ENCODE results near the gene MICU1.
"Not testable (repeated sequence)": the region's sequence is repeated elsewhere in the genome, so short reads cannot be mapped to it uniquely, and the experiment has no call there.

Gene MICU1

GRCh38 chr10:72502581-72502980 lies 123.3 kb downstream of the MICU1 start:
- DNase-seq = no peak

- no peak for DNase-seq
Observed at GRCh38 chr10:72499701-72500100, 126.2 kb downstream of the MICU1 start.

GRCh38 chr10:72490951-72491350 lies 134.9 kb downstream of the MICU1 start:
- no peak for DNase-seq

- DNase-seq = no peak
Observed at GRCh38 chr10:72487521-72487920, 138.4 kb downstream of the MICU1 start.

- no peak for DNase-seq
Observed at GRCh38 chr10:72487116-72487515, 138.8 kb downstream of the MICU1 start.

GRCh38 chr10:72485701-72486100 lies 140.2 kb downstream of the MICU1 start:
- DNase-seq = no peak

GRCh38 chr10:72484521-72484920 lies 141.4 kb downstream of the MICU1 start:
- DNase-seq = no peak

- no peak for DNase-seq
Observed at GRCh38 chr10:72483471-72483870, 142.4 kb downstream of the MICU1 start.

GRCh38 chr10:72480861-72481260 lies 145.0 kb downstream of the MICU1 start:
- no peak for DNase-seq

- no peak for DNase-seq
Observed at GRCh38 chr10:72477463-72477862, 148.4 kb downstream of the MICU1 start.

GRCh38 chr10:72472306-72472705 lies 153.6 kb downstream of the MICU1 start:
- DNase-seq = no peak

GRCh38 chr10:72470666-72471065 lies 155.2 kb downstream of the MICU1 start:
- no peak for DNase-seq

GRCh38 chr10:72467064-72467463 lies 158.8 kb downstream of the MICU1 start:
- not testable (repeated sequence) for DNase-seq

- no peak for DNase-seq
Observed at GRCh38 chr10:72466018-72466417, 159.9 kb downstream of the MICU1 start.

- no peak for DNase-seq
Observed at GRCh38 chr10:72464438-72464837, 161.4 kb downstream of the MICU1 start.

- DNase-seq = no peak
Observed at GRCh38 chr10:72462261-72462660, 163.6 kb downstream of the MICU1 start.

GRCh38 chr10:72461085-72461484 lies 164.8 kb downstream of the MICU1 start:
- no peak for DNase-seq

- no peak for DNase-seq
Observed at GRCh38 chr10:72460284-72460876, 165.5 kb downstream of the MICU1 start.

GRCh38 chr10:72459301-72459700 lies 166.6 kb downstream of the MICU1 start:
- no peak for DNase-seq

GRCh38 chr10:72455889-72456595 lies 169.8 kb downstream of the MICU1 start:
- DNase-seq = no peak

- DNase-seq = no peak
Observed at GRCh38 chr10:72449941-72450441, 175.9 kb downstream of the MICU1 start.

GRCh38 chr10:72445851-72446250 lies 180.0 kb downstream of the MICU1 start:
- no peak for DNase-seq

- not testable (repeated sequence) for DNase-seq
Observed at GRCh38 chr10:72442969-72443368, 182.9 kb downstream of the MICU1 start.

GRCh38 chr10:72435570-72435969 lies 190.3 kb downstream of the MICU1 start:
- no peak for DNase-seq

- not testable (repeated sequence) for DNase-seq
Observed at GRCh38 chr10:72430936-72431335, 194.9 kb downstream of the MICU1 start.

Measured in activated gamma-delta T cell treated with Interleukin-2 at 50 U/mL for 16 hours (primary cell).